ENCODE data around the gene THSD7B.
"Not testable (repeated sequence)": the region's sequence is repeated elsewhere in the genome, so short reads cannot be mapped to it uniquely, and the experiment has no call there.

THSD7B gene

DNA sequence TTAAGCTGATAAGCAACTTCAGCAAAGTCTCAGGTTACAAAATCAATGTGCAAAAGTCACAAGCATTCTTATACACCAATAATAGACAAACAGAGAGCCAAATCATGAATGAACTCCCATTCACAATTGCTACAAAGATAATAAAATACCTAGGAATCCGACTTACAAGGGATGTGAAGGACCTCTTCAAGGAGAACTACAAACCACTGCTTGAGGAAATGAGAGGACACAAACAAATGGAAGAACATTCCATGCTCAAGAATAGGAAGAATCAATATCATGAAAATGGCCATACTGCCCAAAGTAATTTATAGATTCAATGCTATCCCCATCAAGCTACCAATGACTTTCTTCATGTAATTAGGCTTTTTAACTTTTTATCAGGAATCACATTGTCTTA, 934.9 kb downstream of the THSD7B start:
- DNase-seq; H3K4me1 ChIP-seq (ENCODE audit: control insufficient read depth, insufficient read depth, low read depth, low read length); H2BK120ac ChIP-seq (ENCODE audit: low read depth, low read length); H3K4me2 ChIP-seq (ENCODE audit: low read length, poor library complexity, severe bottlenecking); H3K14ac ChIP-seq (ENCODE audit: low read length in 2 of 2); H3K9me3 ChIP-seq (ENCODE audit: control insufficient read depth, low read length); H3K27ac ChIP-seq (ENCODE audit: low read length, poor library complexity, severe bottlenecking); H3K36me3 ChIP-seq (ENCODE audit: control insufficient read depth in 1 of 2, insufficient read depth in 2 of 2, low read depth in 1 of 2, low read length in 2 of 2); H3K23ac ChIP-seq (ENCODE audit: low read length in 2 of 2); H3K9ac ChIP-seq (ENCODE audit: low read length); H3K4me3 ChIP-seq (ENCODE audit: insufficient read depth in 1 of 2, low read depth in 1 of 2, low read length in 2 of 2); H2BK15ac ChIP-seq (ENCODE audit: low read depth, poor library complexity, severe bottlenecking); H3K27me3 ChIP-seq (ENCODE audit: control insufficient read depth in 1 of 2, insufficient read depth in 1 of 2, low read length in 2 of 2); H3K79me1 ChIP-seq (replicated peaks; ENCODE audit: low read length, poor library complexity, severe bottlenecking); H4K8ac ChIP-seq (ENCODE audit: low read length); H3K18ac ChIP-seq (ENCODE audit: low read depth in 1 of 2, low read length in 2 of 2); H4K91ac ChIP-seq (ENCODE audit: low read length); H2AK5ac ChIP-seq (ENCODE audit: low read length, severe bottlenecking); H2BK12ac ChIP-seq (ENCODE audit: low read length in 2 of 2); H2BK5ac ChIP-seq (ENCODE audit: low read depth, low read length, poor library complexity, severe bottlenecking); H3K4ac ChIP-seq (ENCODE audit: low read depth in 1 of 2, low read length in 2 of 2); H2AFZ ChIP-seq (ENCODE audit: low read depth, low read length): not testable (repeated sequence)
- WGBS, result 33% methylated on average over 1 of the region's 1 CpG

GRCh38 chr2:137700681-137701080, 935.3 kb downstream of the THSD7B start:
- H2BK15ac ChIP-seq (ENCODE audit: low read depth, poor library complexity, severe bottlenecking), result no peak overlapping the region
- no peak overlapping the region for H3K4ac ChIP-seq (ENCODE audit: low read depth in 1 of 2, low read length in 2 of 2)
- H3K9ac ChIP-seq (ENCODE audit: low read length), result no peak overlapping the region
- no peak overlapping the region for H2BK12ac ChIP-seq (ENCODE audit: low read length in 2 of 2)
- no peak for DNase-seq
- H2AK5ac ChIP-seq (ENCODE audit: low read length, severe bottlenecking), result no peak overlapping the region
- H3K36me3 ChIP-seq (ENCODE audit: control insufficient read depth in 1 of 2, insufficient read depth in 2 of 2, low read depth in 1 of 2, low read length in 2 of 2), result no peaks in the 10 kb centered on the region
- no peaks in the 10 kb centered on the region for H3K9me3 ChIP-seq (ENCODE audit: control insufficient read depth, low read length)
- no peak overlapping the region for H3K23ac ChIP-seq (ENCODE audit: low read length in 2 of 2)
- H3K79me1 ChIP-seq (replicated peaks; ENCODE audit: low read length, poor library complexity, severe bottlenecking), result no peaks in the 10 kb centered on the region
- no peak overlapping the region for H3K4me2 ChIP-seq (ENCODE audit: low read length, poor library complexity, severe bottlenecking)
- no peak overlapping the region for H4K8ac ChIP-seq (ENCODE audit: low read length)
- no peaks in the 10 kb centered on the region for H3K27me3 ChIP-seq (ENCODE audit: control insufficient read depth in 1 of 2, insufficient read depth in 1 of 2, low read length in 2 of 2)
- no peak overlapping the region for H4K91ac ChIP-seq (ENCODE audit: low read length)
- H2AFZ ChIP-seq (ENCODE audit: low read depth, low read length), result no peak overlapping the region
- H3K4me1 ChIP-seq (ENCODE audit: control insufficient read depth, insufficient read depth, low read depth, low read length), result no peaks in the 10 kb centered on the region
- peak overlapping the region; percentile 30 for H3K27ac ChIP-seq (ENCODE audit: low read length, poor library complexity, severe bottlenecking)
- no peak overlapping the region for H2BK5ac ChIP-seq (ENCODE audit: low read depth, low read length, poor library complexity, severe bottlenecking)
- no peak overlapping the region for H3K4me3 ChIP-seq (ENCODE audit: insufficient read depth in 1 of 2, low read depth in 1 of 2, low read length in 2 of 2)
- no peak overlapping the region for H2BK120ac ChIP-seq (ENCODE audit: low read depth, low read length)
- H3K18ac ChIP-seq (ENCODE audit: low read depth in 1 of 2, low read length in 2 of 2), result no peak overlapping the region
- no peak overlapping the region for H3K14ac ChIP-seq (ENCODE audit: low read length in 2 of 2)

DNA sequence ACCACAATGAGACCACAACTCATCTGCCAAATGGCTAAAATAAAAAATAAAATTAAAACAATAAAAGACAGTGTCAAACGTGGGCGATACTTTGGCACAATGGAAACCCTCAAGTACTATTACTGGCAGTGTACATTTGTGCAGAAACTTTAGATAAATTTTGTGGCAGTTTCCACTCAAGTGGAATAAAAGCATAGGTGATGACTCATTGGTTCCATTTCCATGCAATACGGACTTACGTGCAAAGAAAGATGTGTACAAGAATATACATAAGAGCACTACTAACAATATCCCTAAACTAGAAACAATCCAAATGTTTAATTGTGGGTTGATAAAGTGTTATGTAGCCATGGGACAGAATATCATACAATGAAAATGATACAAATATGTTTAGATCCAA, 940.0 kb downstream of the THSD7B start:
- H3K4me3 ChIP-seq (ENCODE audit: insufficient read depth in 1 of 2, low read depth in 1 of 2, low read length in 2 of 2), result no peak overlapping the region
- H3K27me3 ChIP-seq (ENCODE audit: control insufficient read depth in 1 of 2, insufficient read depth in 1 of 2, low read length in 2 of 2), result no peaks in the 10 kb centered on the region
- no peak overlapping the region for H3K23ac ChIP-seq (ENCODE audit: low read length in 2 of 2)
- no peak overlapping the region for H3K27ac ChIP-seq (ENCODE audit: low read length, poor library complexity, severe bottlenecking)
- H3K4ac ChIP-seq (ENCODE audit: low read depth in 1 of 2, low read length in 2 of 2), result no peak overlapping the region
- H2AK5ac ChIP-seq (ENCODE audit: low read length, severe bottlenecking), result no peak overlapping the region
- no peak overlapping the region for H2BK15ac ChIP-seq (ENCODE audit: low read depth, poor library complexity, severe bottlenecking)
- WGBS, result 78% methylated on average over 2 of the region's 4 CpGs
- H3K4me1 ChIP-seq (ENCODE audit: control insufficient read depth, insufficient read depth, low read depth, low read length), result peaks cover 14% of the 10 kb centered on the region
- no peak overlapping the region for H3K14ac ChIP-seq (ENCODE audit: low read length in 2 of 2)
- no peak overlapping the region for H4K91ac ChIP-seq (ENCODE audit: low read length)
- no peak overlapping the region for H4K8ac ChIP-seq (ENCODE audit: low read length)
- H2BK120ac ChIP-seq (ENCODE audit: low read depth, low read length), result no peak overlapping the region
- no peak overlapping the region for H2BK5ac ChIP-seq (ENCODE audit: low read depth, low read length, poor library complexity, severe bottlenecking)
- H3K36me3 ChIP-seq (ENCODE audit: control insufficient read depth in 1 of 2, insufficient read depth in 2 of 2, low read depth in 1 of 2, low read length in 2 of 2), result no peaks in the 10 kb centered on the region
- no peak overlapping the region for H3K18ac ChIP-seq (ENCODE audit: low read depth in 1 of 2, low read length in 2 of 2)
- DNase-seq, result peak; percentile 40
- H3K79me1 ChIP-seq (replicated peaks; ENCODE audit: low read length, poor library complexity, severe bottlenecking), result no peaks in the 10 kb centered on the region
- H3K9ac ChIP-seq (ENCODE audit: low read length), result no peak overlapping the region
- peaks cover 10% of the 10 kb centered on the region for H3K9me3 ChIP-seq (ENCODE audit: control insufficient read depth, low read length)
- H2BK12ac ChIP-seq (ENCODE audit: low read length in 2 of 2), result no peak overlapping the region
- no peak overlapping the region for H2AFZ ChIP-seq (ENCODE audit: low read depth, low read length)
- no peak overlapping the region for H3K4me2 ChIP-seq (ENCODE audit: low read length, poor library complexity, severe bottlenecking)

GRCh38 chr2:137706786-137707613, 941.7 kb downstream of the THSD7B start:
- H3K4ac ChIP-seq (ENCODE audit: low read depth in 1 of 2, low read length in 2 of 2), result no peak overlapping the region
- 74% methylated on average over 15 of the region's 15 CpGs for WGBS

More at GRCh38 chr2:137706786-137707613, 941.7 kb downstream of the THSD7B start:
- Histone ChIP-seq H3K36me3 (ENCODE audit: control insufficient read depth in 1 of 2, insufficient read depth in 2 of 2, low read depth in 1 of 2, low read length in 2 of 2) (no peaks in the 10 kb centered on the region), H3K4me1 (ENCODE audit: control insufficient read depth, insufficient read depth, low read depth, low read length) (peaks cover 14% of the 10 kb centered on the region), H2BK120ac (ENCODE audit: low read depth, low read length) (no peak overlapping the region), H3K9me3 (ENCODE audit: control insufficient read depth, low read length) (peaks cover 24% of the 10 kb centered on the region), H2AFZ (ENCODE audit: low read depth, low read length) (no peak overlapping the region), H3K27me3 (ENCODE audit: control insufficient read depth in 1 of 2, insufficient read depth in 1 of 2, low read length in 2 of 2) (no peaks in the 10 kb centered on the region), H2AK5ac (ENCODE audit: low read length, severe bottlenecking) (no peak overlapping the region), H3K9ac (ENCODE audit: low read length) (no peak overlapping the region), H2BK12ac (ENCODE audit: low read length in 2 of 2) (no peak overlapping the region), H2BK15ac (ENCODE audit: low read depth, poor library complexity, severe bottlenecking) (no peak overlapping the region), H2BK5ac (ENCODE audit: low read depth, low read length, poor library complexity, severe bottlenecking) (no peak overlapping the region), H3K4me2 (ENCODE audit: low read length, poor library complexity, severe bottlenecking) (no peak overlapping the region), H3K4me3 (ENCODE audit: insufficient read depth in 1 of 2, low read depth in 1 of 2, low read length in 2 of 2) (no peak overlapping the region), H3K23ac (ENCODE audit: low read length in 2 of 2) (no peak overlapping the region), H3K14ac (ENCODE audit: low read length in 2 of 2) (no peak overlapping the region), H4K91ac (ENCODE audit: low read length) (no peak overlapping the region), H3K18ac (ENCODE audit: low read depth in 1 of 2, low read length in 2 of 2) (no peak overlapping the region), H3K27ac (ENCODE audit: low read length, poor library complexity, severe bottlenecking) (no peak overlapping the region), H3K79me1 (replicated peaks; ENCODE audit: low read length, poor library complexity, severe bottlenecking) (no peaks in the 10 kb centered on the region), H4K8ac (ENCODE audit: low read length) (no peak overlapping the region)
- DNase-seq, result peak; percentile 16

Measured in mesenchymal stem cell (in vitro differentiated cells and primary cell).